ENCODE measurements around the gene KLRF1. TPM values are rescaled to one million over a fixed set of nuclear protein-coding genes. Genes with fewer than 3 reads are reported as not detected.
"Not testable (repeated sequence)": the region's sequence is repeated elsewhere in the genome, so short reads cannot be mapped to it uniquely, and the experiment has no call there.

Gene KLRF1
- polyA plus RNA-seq, 3 donors, result 0.11 to 1.1 (median 0.84) TPM

DNA sequence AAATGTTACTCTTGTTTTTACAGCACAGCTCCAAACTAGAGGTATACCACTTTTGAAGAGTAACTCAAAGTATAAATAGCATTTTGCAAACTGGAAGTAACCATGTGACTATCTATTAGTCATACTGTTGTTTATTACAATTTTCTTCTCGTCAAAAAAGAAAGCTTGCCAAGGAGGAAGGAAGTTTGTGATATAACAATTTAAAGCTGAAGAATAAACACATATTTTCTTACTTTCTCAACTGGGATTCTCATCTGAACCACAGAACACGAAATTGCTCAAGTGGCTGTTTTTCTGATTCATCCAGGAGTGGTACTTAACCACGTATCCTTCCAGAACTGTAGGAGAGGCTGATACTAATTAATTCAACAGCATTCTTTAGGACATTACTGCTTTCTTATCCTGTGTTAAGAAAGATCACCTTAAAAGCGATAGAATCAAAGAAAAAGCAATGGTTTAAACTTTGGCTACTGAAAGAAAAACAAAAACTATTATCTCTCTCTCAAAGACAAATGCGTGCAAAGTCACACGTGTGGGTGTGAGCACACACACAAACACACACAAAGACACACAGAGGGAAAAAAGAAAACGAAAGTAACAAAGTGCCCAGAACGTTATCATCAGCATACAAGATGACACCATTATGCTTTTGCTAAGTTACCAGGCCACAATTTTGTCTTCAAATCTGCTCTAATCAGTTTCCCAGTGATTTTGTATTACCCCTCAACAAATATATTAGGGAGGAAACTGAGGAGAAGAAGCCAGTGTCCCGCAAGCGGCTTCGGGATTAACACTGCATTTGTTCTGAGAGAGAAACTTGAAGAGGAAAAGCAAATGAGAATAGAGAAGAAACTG is 42.3 kb downstream of the KLRF1 start, which contains the start of gene CLEC2B:
TSS of gene CLEC2B (minus strand) at position 48 of the 855 bp plus-strand sequence.
- no peak for DNase-seq

DNA sequence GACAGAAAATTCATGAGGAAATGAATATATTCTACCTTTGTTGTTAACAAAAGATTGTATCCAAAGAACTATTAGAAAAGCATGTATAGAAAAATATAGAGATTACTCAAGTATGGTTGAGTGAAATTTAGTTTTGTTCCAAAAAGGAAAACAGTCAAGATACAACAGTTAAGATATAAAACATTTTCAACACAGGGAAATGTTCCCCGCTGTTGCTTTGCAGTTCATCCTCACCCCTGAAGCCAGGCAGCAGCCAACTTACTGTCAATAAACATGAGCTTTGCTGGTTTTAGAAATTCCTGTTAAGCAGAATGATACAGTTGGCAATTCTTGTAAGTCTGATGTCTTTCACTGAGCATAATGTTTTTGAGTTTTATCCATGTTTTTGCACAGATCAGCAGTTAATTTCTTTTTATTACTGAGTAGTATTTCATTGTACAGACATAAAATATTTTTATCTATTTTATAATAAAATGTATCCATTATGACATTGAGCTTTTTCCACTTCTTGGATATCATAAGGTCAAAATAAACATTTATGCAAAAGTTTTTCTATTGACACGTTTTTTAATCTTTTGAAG is 43.1 kb downstream of the KLRF1 start:
- no peak for DNase-seq

DNA sequence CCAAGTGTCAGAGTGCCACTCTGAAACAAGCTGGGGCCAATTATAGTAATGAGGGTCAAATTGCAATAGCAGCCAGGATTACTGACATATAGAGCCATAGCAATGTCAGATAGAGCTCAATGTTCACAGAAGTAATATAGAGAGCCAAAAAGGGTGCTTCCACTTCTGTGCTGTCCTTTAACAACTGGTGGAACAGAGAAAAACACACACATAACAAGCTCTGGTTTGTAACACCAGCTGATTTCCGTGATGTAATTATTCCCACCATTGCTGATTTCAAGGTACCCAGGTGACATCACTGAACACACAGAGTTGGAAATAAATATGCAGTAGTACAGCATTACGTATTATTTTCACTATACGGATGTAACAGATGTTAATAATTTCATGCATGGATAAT is 44.9 kb downstream of the KLRF1 start:
- DNase-seq, result no peak

DNA sequence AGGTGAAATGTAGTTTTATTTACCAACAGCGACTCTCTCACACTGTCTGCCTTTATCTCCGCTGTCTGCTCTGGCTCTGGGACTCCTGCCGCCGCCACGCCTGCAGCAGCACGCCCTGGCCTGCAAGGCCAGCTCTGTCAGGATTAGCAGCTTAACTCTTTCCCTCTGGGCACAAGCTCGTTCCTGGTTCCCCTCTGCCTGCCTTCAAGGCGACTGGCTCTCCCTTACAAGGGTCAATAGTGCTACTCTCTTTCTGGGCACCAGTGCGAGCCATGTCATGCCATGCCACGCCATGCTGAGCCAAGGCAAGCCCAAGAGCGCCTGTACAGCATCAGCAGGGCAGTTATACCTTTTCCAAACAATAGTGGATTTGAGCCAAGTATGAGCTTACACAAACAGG is 45.5 kb downstream of the KLRF1 start:
- DNase-seq, result no peak

DNA sequence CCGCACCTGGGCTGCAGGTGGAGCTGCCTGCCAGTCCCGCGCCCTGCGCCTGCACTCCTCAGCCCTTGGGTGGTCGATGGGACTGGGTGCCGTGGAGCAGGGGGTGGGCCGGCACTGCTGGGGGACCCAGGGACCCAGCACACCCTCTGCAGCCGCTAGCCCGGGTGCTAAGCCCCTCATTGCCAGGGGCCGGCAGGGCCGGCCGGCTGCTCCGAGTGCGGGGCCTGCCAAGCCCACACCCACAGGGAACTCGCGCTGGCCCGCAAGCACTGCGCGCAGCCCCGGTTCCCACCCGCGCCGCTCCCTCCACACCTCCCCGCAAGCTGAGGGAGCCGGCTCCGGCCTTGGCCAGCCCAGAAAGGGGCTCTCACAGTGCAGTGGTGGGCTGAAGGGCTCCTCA is 48.8 kb downstream of the KLRF1 start:
- not testable (repeated sequence) for DNase-seq

DNA sequence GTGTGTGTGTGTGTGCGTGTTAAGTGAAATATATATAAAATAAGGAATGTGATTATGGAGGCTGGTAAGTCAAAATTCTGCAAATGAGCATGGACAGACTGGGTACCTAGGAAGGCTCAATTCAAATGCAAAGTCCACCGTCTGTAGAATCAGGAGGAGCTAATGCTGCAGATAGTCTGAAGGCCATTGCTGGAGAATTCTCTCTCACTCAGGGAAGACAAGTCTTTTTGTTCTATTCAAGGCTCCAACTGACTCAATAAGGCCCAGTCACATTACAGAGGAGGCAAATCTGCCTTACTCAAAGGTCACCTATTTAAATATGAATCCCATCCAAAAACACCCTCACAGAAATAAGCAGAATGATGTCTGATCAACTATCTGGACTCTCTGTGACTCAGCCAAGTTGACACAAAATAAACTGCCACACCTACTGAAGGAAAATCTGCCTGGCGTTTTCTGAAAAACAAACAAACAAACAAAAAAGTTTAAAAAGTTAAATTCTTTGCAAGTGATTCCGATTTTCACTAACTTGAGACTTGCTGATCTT is 53.3 kb downstream of the KLRF1 start:
- DNase-seq, result no peak

DNA sequence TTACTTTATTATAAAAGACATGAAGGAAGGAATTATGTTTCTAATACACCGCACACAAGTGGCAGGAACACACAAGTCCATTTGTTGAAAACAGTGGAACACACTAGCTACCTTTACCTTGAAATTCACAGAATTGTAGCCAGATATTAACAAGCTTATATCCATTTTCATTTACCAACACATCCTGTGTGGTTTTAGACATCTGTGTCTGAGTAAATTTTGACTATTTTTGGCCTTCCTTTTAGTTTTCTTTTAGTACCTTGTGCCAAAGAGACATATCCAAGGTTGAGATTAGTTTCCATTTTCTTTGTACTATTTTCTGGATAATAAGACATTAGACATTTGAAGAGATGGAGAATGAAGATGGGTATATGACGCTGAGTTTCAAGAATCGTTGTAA is 54.0 kb downstream of the KLRF1 start, which contains the start of gene KLRF2:
TSS of gene KLRF2 (plus strand) at position 244 of the 400 bp plus-strand sequence. CDS start at position 351, 107 bp downstream.
- no peak for DNase-seq

DNA sequence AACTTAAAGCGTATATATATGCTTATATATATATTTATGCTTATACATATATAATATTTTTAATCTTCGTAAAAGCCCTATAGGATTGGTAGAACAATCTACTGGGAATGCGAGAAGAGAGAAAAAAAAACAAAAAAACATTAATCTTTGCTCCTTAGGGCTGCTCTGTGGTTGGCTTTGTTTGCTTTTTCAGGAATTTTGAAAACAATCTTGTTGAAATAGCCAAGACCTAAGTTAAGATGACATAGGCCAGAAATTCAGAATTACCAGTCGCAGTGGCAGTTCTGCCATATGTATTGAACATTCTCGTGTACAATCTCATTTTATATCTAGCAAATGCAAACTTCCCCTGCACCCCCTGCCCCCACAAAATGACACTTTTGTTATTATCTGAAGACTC is 54.7 kb downstream of the KLRF1 start:
- DNase-seq, result no peak

DNA sequence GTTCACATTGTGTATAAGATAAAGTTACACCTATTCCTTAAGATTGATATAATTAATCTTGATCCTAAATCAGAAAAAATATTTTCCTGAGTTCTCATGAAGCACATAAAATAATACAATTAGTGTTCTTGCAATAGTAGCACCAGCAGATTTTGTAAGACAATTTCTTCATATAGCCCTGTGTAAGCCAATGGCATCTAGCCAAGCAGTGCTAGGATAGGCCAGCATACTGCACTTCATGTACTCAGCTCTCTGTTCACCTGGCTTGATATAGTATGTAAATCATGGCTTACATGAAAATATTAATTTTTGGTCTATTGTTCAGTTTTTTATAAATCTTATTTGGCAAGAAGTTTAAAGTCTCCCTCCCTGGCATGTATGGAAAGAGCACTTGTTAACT is 55.9 kb downstream of the KLRF1 start:
- no peak for DNase-seq

DNA sequence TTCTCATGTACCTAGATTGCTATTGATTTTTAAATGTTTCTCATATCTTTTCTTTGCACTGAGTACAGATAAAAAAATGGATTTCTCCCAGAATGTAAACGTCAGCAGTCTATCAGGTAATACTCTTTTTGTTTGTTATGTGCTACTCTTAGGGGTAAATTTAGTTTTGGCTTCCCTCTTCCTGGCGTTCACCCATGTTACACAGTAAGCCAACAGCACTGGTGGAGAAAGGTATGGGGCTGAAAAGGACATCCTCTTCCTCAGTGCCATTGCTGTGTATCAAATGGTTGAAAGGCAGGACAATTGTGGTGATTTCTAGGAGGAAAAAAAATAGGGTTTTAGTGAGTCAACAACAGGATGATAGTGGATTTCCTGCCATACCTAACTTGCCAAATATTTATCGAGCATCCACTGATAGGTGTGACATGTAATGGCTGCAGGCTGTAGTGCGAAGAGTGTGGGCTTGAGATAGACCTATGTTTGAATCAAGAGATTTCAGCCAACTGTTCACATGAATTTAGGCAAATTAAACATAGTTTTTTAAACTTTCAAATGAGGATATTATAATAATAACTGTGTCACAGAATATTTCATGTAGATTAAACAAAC is 61.5 kb downstream of the KLRF1 start:
- no peak for DNase-seq

Other genes with a start within 250 kb of the KLRF1 start
- 1 to 10 TPM; 4.4 to 6.4 (median 5.8) TPM for gene KLRB1, start 219.6 kb upstream of the KLRF1 start, polyA plus RNA-seq (ENCODE audit: insufficient read length in 3 of 3)
- gene CLEC2D, start 157.8 kb upstream of the KLRF1 start, polyA plus RNA-seq (ENCODE audit: insufficient read length in 3 of 3), result 10 to 100 TPM; 11.5 to 29.8 (median 21.4) TPM
- under 1 TPM in 2 of 3 donors, not detected in 1; 0.21 to 0.22 TPM for gene CLECL1, start 94.4 kb upstream of the KLRF1 start, polyA plus RNA-seq (ENCODE audit: insufficient read length in 3 of 3)
- gene CD69, start 66.6 kb upstream of the KLRF1 start, polyA plus RNA-seq (ENCODE audit: insufficient read length in 3 of 3), result 1 to 10 TPM; 1.3 to 1.7 (median 1.6) TPM
- gene CLEC2B, start 41.9 kb downstream of the KLRF1 start, polyA plus RNA-seq (ENCODE audit: insufficient read length in 3 of 3), result 1 to 10 TPM; 1.7 to 3.9 (median 2.3) TPM
- gene KLRF2, start 54.0 kb downstream of the KLRF1 start, polyA plus RNA-seq (ENCODE audit: insufficient read length in 3 of 3), result not detected
- gene CLEC2A, start 104.9 kb downstream of the KLRF1 start, polyA plus RNA-seq (ENCODE audit: insufficient read length in 3 of 3), result not detected
- 1 to 10 TPM in 1 of 3 donors, under 1 TPM in 2; 0.55 to 2.2 (median 0.96) TPM for gene CLEC12A, start 143.9 kb downstream of the KLRF1 start, polyA plus RNA-seq (ENCODE audit: insufficient read length in 3 of 3)
- 1 to 10 TPM in 2 of 3 donors, under 1 TPM in 1; 0.86 to 1.6 (median 1.2) TPM for gene CLEC1B, start 171.6 kb downstream of the KLRF1 start, polyA plus RNA-seq (ENCODE audit: insufficient read length in 3 of 3)
- gene CLEC12B, start 183.1 kb downstream of the KLRF1 start, polyA plus RNA-seq (ENCODE audit: insufficient read length in 3 of 3), result under 1 TPM in 1 of 3 donors, not detected in 2; 0.10 TPM
- under 1 TPM in 2 of 3 donors, not detected in 1; 0.26 to 0.31 TPM for gene CLEC9A, start 203.2 kb downstream of the KLRF1 start, polyA plus RNA-seq (ENCODE audit: insufficient read length in 3 of 3)

Data from renal pelvis (tissue), 4 donors.